Measurements from ENCODE around the gene CHPF2.
A peak's percentile ranks its signal among the peaks of the same experiment; 100 is the strongest.

Gene CHPF2

GRCh38 chr7:151271699-151272355 lies 39.5 kb downstream of the CHPF2 start:
- no peak for DNase-seq

DNA sequence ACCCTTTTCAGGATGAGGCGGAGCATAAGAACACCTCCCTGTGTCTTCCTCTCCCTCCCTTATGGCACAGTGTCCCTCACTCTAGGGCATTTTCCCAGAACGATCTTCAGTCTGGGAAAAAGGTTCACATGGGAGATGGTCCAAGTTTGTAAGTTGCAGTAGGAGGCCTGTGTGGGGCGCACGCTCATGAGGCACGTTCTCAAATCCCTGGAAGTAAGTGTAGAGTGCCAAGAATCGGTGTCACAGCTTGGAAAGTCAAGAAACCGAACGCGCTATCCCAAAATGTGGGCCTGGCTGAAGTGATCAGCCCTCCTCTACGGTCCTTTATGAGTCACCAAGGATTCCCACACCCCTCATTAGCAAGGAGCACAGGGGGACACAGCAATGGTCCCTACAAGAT lies 40.1 kb downstream of the CHPF2 start:
- DNase-seq: no peak

DNA sequence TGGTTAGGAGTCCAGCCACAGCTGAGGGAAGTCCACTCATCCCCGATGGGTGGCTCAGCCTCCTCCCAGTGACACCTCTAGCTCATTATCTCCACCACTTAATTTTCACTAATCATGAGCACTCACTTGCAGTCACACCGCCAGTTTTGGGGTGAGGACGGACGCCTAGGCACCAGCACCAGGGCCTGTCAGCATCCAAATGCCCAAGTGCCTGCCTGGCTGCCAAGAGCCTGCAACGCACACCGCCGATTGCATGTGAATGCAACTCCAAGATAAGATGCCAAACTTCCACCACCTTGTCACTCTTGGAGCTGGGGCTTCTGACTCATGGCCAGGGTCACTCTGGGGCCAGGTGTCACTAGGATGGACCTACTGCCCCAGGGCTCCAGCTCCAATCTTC lies 40.6 kb downstream of the CHPF2 start:
- DNase-seq: no peak

GRCh38 chr7:151273651-151274390 lies 41.5 kb downstream of the CHPF2 start:
- DNase-seq: no peak

DNA sequence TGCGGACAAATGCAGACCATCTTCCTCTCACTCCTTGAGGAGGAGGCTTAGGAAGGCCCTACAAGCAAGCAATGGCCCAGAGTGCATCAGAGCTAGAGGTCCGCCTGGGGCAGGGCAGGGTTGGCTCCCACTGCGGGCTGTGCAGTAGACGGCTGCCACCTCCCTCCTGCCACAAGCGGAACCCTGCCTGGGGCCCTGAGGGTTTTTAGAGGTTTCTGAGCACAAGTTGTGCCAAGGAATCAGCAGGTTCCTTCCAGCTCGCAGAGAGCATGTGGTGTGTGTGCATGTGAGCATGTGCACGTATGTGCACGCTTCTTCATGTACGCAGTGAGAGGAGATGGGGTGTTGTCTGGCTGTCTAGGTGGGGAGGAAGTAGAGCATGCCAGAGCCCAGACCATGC lies 42.1 kb downstream of the CHPF2 start:
- no peak for DNase-seq

- DNase-seq: no peak
Measured at GRCh38 chr7:151274936-151275812, 42.9 kb downstream of the CHPF2 start.

GRCh38 chr7:151275813-151276577 lies 43.7 kb downstream of the CHPF2 start:
- DNase-seq: peak; percentile 13

DNA sequence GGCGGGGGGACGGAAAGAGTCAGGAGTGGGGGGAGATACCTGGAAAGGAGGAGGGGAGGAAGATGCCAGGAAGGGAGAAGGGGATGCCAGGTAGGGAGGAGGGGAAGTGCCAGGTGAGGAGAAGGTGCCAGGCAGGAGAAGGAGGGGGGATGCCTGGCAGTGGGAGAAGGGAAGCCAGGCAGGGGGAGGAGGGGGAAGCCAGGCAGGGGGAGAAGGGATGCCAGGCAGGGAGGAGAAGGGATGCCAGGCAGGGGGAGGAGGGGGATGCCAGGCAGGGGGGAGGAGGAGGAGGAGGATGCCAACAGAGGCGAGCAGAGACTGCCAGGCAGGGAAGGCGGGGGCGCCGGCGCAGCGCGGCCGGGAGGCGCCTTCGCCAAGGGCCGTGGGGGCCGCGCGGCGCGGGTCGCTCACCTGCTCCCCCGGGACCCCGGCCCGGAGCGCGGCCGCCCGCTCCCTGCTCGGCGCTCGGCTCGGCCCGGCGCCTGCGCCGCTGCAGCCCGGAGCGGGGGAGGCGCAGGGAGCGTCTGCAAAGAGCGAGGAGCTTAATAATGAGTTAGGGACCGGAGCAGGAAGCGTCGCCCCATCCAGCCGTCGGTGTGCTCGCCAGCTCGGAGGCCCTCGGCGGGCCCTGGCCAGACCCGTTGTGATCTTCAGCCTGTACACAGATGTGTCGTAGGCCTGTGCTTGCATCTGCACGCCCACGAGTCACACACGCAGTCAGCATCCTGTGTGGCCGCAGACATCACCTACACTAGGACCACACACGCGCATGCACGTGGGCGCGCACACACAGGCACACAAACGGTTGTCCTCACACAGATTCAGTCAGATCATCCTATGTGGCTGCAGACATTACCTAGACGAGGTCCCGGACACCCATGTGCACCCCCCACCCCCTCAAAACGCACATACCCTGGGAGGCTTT lies 44.6 kb downstream of the CHPF2 start:
- DNase-seq: peak; percentile 76

DNA sequence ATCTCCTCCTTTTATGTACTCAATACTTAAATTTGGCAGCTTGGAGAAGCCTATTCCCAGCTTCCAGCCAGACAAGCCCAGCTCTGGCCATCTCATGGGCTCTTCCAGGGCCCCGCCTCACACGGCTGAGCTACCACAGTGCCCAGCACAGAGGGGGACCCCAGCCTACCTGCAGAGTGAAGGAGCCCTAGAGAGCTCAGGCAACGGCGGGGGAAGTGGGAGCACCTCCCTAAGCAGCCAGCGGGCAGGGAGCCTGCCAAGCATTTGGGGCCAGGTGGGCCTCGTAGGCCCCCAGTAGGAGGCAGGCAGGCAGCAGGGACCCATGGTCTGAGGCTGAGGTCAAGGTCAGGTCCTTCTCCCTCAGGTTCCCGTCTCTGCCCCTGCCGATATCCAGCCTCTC lies 45.3 kb downstream of the CHPF2 start:
- DNase-seq: no peak

DNA sequence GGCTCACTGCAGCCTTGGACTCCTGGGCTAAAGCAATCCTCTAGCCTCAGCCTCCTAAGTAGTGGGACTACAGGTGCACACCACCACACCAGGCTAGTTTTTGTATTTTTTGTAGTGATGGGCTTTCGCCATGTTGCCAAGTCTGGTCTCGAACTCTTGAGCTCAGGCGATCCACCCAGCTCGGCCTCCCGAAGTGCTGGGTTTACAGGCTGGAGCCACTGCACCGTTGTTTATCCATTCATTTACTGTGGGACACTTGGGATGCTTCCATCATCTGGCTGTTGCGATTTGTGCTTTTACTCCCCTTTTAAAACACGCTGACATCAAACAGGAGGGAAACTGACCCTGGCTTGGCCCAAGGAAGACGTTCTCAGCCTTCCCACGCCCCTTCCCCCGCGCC lies 46.7 kb downstream of the CHPF2 start:
- DNase-seq: no peak

DNA sequence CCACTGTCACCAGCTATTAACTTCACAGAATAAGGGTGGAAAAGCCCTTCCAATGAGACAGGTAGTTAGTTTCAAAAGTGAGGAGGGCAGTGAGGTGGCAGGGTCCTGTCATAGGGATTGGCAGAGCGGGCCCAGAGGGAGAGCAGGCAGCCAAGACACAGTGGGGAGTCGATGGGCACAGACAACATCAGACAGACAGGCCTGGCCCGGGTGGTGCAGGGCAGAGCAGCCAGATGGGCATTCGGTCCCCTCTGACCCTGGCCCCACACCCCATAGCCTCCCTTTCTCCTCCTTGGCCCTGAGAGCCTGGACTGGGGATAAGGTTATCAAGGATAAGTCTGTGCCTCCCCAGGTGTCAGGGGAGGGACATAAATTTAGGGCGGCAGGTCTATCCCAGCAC lies 47.6 kb downstream of the CHPF2 start:
- DNase-seq: no peak

- no peak for DNase-seq
Measured at GRCh38 chr7:151280388-151281019, 48.2 kb downstream of the CHPF2 start.

DNA sequence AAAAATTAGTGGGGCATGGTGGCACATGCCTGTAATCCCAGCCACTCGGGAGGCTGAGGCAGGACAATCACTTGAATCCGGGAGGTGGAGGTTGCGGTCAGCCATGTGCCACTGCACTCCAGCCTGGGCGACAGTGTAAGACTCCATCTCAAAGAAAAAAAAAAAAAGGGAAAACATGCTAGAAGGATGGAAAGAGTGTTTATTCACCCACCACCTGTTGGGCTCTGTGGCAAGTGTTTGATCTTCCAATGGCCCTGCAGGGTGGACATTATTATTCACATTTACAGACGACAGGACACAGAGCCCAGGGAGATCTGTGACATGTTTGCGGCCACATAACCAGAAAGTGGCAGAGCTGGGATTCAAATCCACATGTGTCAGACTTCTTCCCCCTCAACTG lies 49.4 kb downstream of the CHPF2 start:
- no peak for DNase-seq

GRCh38 chr7:151282111-151282510 lies 49.8 kb downstream of the CHPF2 start:
- no peak for DNase-seq

DNA sequence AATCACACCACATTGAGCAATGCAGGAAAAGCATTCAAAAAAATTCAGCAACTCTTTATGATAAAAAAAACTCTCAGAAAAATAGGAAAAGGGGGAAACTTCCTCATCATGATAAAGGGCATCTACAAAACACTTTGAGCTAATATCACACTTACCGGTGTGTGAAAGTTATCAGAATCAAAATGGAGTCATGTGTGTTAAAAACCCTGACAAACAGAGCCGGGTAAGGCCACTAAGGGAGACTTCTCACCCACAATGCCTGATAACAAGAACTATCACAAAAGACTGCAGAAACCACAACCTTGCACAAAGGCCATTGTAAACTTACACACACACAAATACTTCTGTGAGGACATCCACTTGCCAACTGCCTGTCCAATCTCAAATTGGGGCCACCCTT lies 51.0 kb downstream of the CHPF2 start:
- no peak for DNase-seq

GRCh38 chr7:151286148-151286547 lies 53.9 kb downstream of the CHPF2 start:
- DNase-seq: peak; percentile 32
